ENCODE results near the gene P2RX1. TPM values are rescaled to one million over a fixed set of nuclear protein-coding genes. Genes with fewer than 3 reads are reported as not detected.

P2RX1 gene
- total RNA-seq, 1 experiment from 2014 or later, result not detected

DNA sequence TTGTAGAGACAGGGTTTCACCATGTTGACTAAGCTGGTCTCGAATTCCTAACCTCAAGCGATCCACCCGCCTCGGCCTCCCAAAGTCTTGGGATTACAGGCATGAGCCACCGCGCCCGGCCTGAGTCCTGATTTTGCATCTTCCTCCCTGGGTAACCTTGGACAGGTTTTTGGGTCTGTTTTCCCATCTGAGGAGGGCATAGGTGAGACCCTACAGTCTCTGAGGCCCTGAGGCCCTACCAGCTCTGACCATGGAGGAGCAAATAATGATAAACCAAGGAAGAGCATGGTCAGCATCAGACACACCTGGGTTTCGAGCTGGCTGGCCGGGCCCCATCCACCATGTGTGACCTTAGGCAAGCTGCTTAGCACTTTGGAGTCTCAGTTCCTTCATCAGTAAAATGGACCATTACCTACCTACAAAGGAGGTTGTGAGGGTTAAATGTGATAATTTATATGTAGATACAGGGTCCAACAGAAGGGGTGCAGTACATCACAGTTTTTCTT, 69.0 kb downstream of the P2RX1 start:
- in situ Hi-C loops (cut with HindIII; ENCODE audit: low sequenced_read_pairs), result no loop called here
- DNase-seq (ENCODE audit: low spot score), result no peak

Other genes starting within 250 kb of the P2RX1 start
- 111 and 146 TPM in 2 replicates for gene TAX1BP3, start 247.9 kb downstream of the P2RX1 start, total RNA-seq (2014; rRNA removed; shearing (Covaris generic))
- gene EMC6, start 247.7 kb downstream of the P2RX1 start, total RNA-seq (2014; rRNA removed; shearing (Covaris generic)), result 101 and 105 TPM in 2 replicates
- 1.0 and 12.9 TPM in 2 replicates for gene P2RX5, start 220.3 kb downstream of the P2RX1 start, total RNA-seq (2014; rRNA removed; shearing (Covaris generic))
- gene HASPIN, start 192.6 kb downstream of the P2RX1 start, total RNA-seq (2014; rRNA removed; shearing (Covaris generic)), result 11.7 and 20.9 TPM in 2 replicates
- gene ITGAE, start 115.3 kb downstream of the P2RX1 start, total RNA-seq (2014; rRNA removed; shearing (Covaris generic)), result 24.7 and 29.6 TPM in 2 replicates
- 12.9 and 39.6 TPM in 2 replicates for gene NCBP3, start 70.2 kb downstream of the P2RX1 start, total RNA-seq (2014; rRNA removed; shearing (Covaris generic))
- gene CAMKK1, start 23.4 kb downstream of the P2RX1 start, total RNA-seq (2014; rRNA removed; shearing (Covaris generic)), result 2.3 and 3.4 TPM in 2 replicates
- gene ATP2A3, start 48.0 kb upstream of the P2RX1 start, total RNA-seq (2014; rRNA removed; shearing (Covaris generic)), result 4.2 and 4.5 TPM in 2 replicates
- gene ZZEF1, start 226.6 kb upstream of the P2RX1 start, total RNA-seq (2014; rRNA removed; shearing (Covaris generic)), result 7.9 and 12.6 TPM in 2 replicates
- 22.2 and 33.4 TPM in 2 replicates for gene CYB5D2, start 226.7 kb upstream of the P2RX1 start, total RNA-seq (2014; rRNA removed; shearing (Covaris generic))